Stimulated activated CD4-positive, alpha-beta T cell treated with anti-CD3 and anti-CD28 coated beads, Interleukin-15, amount 100 ng/mL, for 48 hours (primary cell): ENCODE data around the gene MYBPH.

Source experiments
- DNase-seq, 2 donors: peaks; one replicate each; pipeline ENCODE4 v3.0.0-alpha.2; 2020; ENCODE audit warnings: low read depth in 2 of 2

Gene MYBPH

GRCh38 chr1:203129501-203130231 is 46.0 kb downstream of the MYBPH start:
- no peak for DNase-seq

GRCh38 chr1:203128716-203129500 is 46.7 kb downstream of the MYBPH start:
- no peak for DNase-seq

- no peak for DNase-seq
These were observed 47.3 kb downstream of the MYBPH start for GRCh38 chr1:203128431-203128715.

GRCh38 chr1:203127666-203128430 is 47.8 kb downstream of the MYBPH start, which contains the start of gene ADORA1:
Gene ADORA1, plus strand, starts transcription at chr1:203127726. Its CDS starts 1,116 bp downstream, at chr1:203128842.
- DNase-seq = no peak

GRCh38 chr1:203126866-203127665 is 48.6 kb downstream of the MYBPH start:
- no peak for DNase-seq

- no peak for DNase-seq
These were observed 49.3 kb downstream of the MYBPH start for GRCh38 chr1:203126151-203126865.

GRCh38 chr1:203124546-203125317 is 50.9 kb downstream of the MYBPH start:
- DNase-seq = no peak

GRCh38 chr1:203124011-203124410 is 51.6 kb downstream of the MYBPH start:
- no peak for DNase-seq

GRCh38 chr1:203122159-203122558 is 53.5 kb downstream of the MYBPH start:
- no peak for DNase-seq

GRCh38 chr1:203121186-203122015 is 54.2 kb downstream of the MYBPH start:
- no peak for DNase-seq

GRCh38 chr1:203120325-203121153 is 55.1 kb downstream of the MYBPH start:
- DNase-seq = no peak
